Body of pancreas (tissue), 4 donors: ENCODE results near the gene TNRC6A.

ENCODE experiments used
- POLR2A ChIP-seq, 3 donors: fragments of 450-650 bp; IDR thresholded peaks; one replicate each; pipeline ENCODE4 v1.6.1; 2016; ENCODE audit warnings: antibody characterized with exemption in 3 of 3, mild to moderate bottlenecking in 2 of 3
- TF ChIP-seq, protein P1 (sequence below), 7 experiments: fragments of 450-650 bp in 4 of 7; fragments of 200-600 bp in 3 of 7; sonication (generic) in 3 of 7; IDR thresholded peaks; one replicate each; pipeline ENCODE4 v1.5.1; 2016 to 2019; ENCODE audit warnings: antibody characterized with exemption in 7 of 7

GRCh38 chr16:24816688-24817087, 87.2 kb downstream of the TNRC6A start:
- TF ChIP-seq, protein P1, sequence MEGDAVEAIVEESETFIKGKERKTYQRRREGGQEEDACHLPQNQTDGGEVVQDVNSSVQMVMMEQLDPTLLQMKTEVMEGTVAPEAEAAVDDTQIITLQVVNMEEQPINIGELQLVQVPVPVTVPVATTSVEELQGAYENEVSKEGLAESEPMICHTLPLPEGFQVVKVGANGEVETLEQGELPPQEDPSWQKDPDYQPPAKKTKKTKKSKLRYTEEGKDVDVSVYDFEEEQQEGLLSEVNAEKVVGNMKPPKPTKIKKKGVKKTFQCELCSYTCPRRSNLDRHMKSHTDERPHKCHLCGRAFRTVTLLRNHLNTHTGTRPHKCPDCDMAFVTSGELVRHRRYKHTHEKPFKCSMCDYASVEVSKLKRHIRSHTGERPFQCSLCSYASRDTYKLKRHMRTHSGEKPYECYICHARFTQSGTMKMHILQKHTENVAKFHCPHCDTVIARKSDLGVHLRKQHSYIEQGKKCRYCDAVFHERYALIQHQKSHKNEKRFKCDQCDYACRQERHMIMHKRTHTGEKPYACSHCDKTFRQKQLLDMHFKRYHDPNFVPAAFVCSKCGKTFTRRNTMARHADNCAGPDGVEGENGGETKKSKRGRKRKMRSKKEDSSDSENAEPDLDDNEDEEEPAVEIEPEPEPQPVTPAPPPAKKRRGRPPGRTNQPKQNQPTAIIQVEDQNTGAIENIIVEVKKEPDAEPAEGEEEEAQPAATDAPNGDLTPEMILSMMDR (IDR thresholded peaks at IDR 0.05): no peak
- TF ChIP-seq POLR2A (IDR thresholded peaks at IDR 0.05): no peak
